ENCODE measurements around the gene ABHD1.

The ABHD1 gene

GRCh38 chr2:27178469-27178868 lies 54.9 kb downstream of the ABHD1 start:
- no peak for DNase-seq (ENCODE audit: low read depth)
- TF ChIP-seq CTCF (conservative IDR thresholded peaks at IDR 0.05; ENCODE audit: low read length): no peak
- no peak overlapping the region for H3K4me3 ChIP-seq (ENCODE audit: low read length)

GRCh38 chr2:27179344-27180000 lies 55.9 kb downstream of the ABHD1 start:
- TF ChIP-seq CTCF (conservative IDR thresholded peaks at IDR 0.05; ENCODE audit: low read length): no peak
- no peak for DNase-seq (ENCODE audit: low read depth)
- no peak overlapping the region for H3K4me3 ChIP-seq (ENCODE audit: low read length)

All from AG10803 (cell line).